HG03575 (cell line): ENCODE results near the gene FRYL.
A peak's percentile ranks its signal among the peaks of the same experiment; 100 is the strongest.

ENCODE experiments used
- ATAC-seq: cut with Tn5 transposase; IDR thresholded peaks from one replicate; pipeline ENCODE4 v1.9.1; 2021; ENCODE audit not compliant: unreplicated experiment, insufficient number of reproducible peaks, low FRiP score; ENCODE audit errors: extremely low read depth

FRYL gene

GRCh38 chr4:48538358-48538757 is 241.7 kb downstream of the FRYL start:
- no peak for ATAC-seq

- no peak for ATAC-seq
Measured at GRCh38 chr4:48526406-48526805, 253.7 kb downstream of the FRYL start.

GRCh38 chr4:48518143-48518542 is 261.9 kb downstream of the FRYL start:
- ATAC-seq: no peak

- no peak for ATAC-seq
Measured at GRCh38 chr4:48509543-48509942, 270.5 kb downstream of the FRYL start.

- ATAC-seq: no peak
Measured at GRCh38 chr4:48506716-48507115, 273.4 kb downstream of the FRYL start.

GRCh38 chr4:48504352-48504751 is 275.7 kb downstream of the FRYL start:
- no peak for ATAC-seq

- no peak for ATAC-seq
Measured at GRCh38 chr4:48504026-48504330, 276.1 kb downstream of the FRYL start.

GRCh38 chr4:48503233-48504025 is 276.6 kb downstream of the FRYL start:
- no peak for ATAC-seq

GRCh38 chr4:48499551-48500066 is 280.5 kb downstream of the FRYL start:
- ATAC-seq: peak; percentile 72

GRCh38 chr4:48498895-48499294 is 281.2 kb downstream of the FRYL start:
- no peak for ATAC-seq

GRCh38 chr4:48495941-48496340 is 284.1 kb downstream of the FRYL start:
- ATAC-seq: no peak

- ATAC-seq: no peak
Measured at GRCh38 chr4:48493452-48494100, 286.5 kb downstream of the FRYL start.

GRCh38 chr4:48491514-48492176 is 288.4 kb downstream of the FRYL start:
- no peak for ATAC-seq

GRCh38 chr4:48490680-48491513 is 289.2 kb downstream of the FRYL start:
- no peak for ATAC-seq

- no peak for ATAC-seq
Measured at GRCh38 chr4:48490012-48490679, 289.9 kb downstream of the FRYL start, which contains the start of gene ZAR1. Gene ZAR1, plus strand, starts transcription at chr4:48490252. Its CDS starts 40 bp downstream, at chr4:48490292.

- ATAC-seq: no peak
Measured at GRCh38 chr4:48489683-48490011, 290.4 kb downstream of the FRYL start.

- ATAC-seq: no peak
Measured at GRCh38 chr4:48484494-48485168, 295.4 kb downstream of the FRYL start.

- no peak for ATAC-seq
Measured at GRCh38 chr4:48483777-48484493, 296.1 kb downstream of the FRYL start.
